GM13976 (cell line): Measurements from ENCODE around the gene COA1.

Experiments used
- DNase-seq: peaks from one replicate; pipeline ENCODE4 v3.0.0; 2012; ENCODE audit warnings: low spot score
- CTCF ChIP-seq: IDR thresholded peaks from 2 replicates; pipeline ENCODE4 v1.5.1; 2012; ENCODE audit warnings: borderline replicate concordance, mild to moderate bottlenecking; ENCODE audit not compliant: insufficient read depth; ENCODE audit errors: extremely low read depth, missing control alignments, control extremely low read depth
- in situ Hi-C: fragments of 300-500 bp; cut with MboI; formaldehyde crosslinking; loops from one replicate; pipeline ENCODE4 v1.12.0; 2022; ENCODE audit warnings: low sequenced_read_pairs, mixed read lengths, inconsistent platforms; ENCODE audit not compliant: unreplicated experiment

COA1 gene

GRCh38 chr7:43648473-43649406 is 80.6 kb downstream of the COA1 start:
- no peak for TF ChIP-seq CTCF
- in situ Hi-C loops = no loop called here
- peak; percentile 81 for DNase-seq

- in situ Hi-C loops = no loop called here
- no peak for TF ChIP-seq CTCF
- no peak for DNase-seq
These were observed 81.5 kb downstream of the COA1 start for GRCh38 chr7:43647673-43648472.

GRCh38 chr7:43647339-43647672 is 82.0 kb downstream of the COA1 start:
- DNase-seq = no peak
- in situ Hi-C loops = no loop called here
- no peak for TF ChIP-seq CTCF

- in situ Hi-C loops = no loop called here
- DNase-seq = no peak
- TF ChIP-seq CTCF = no peak
These were observed 82.6 kb downstream of the COA1 start for GRCh38 chr7:43646603-43647338.

GRCh38 chr7:43645699-43646226 is 83.6 kb downstream of the COA1 start:
- no peak for TF ChIP-seq CTCF
- in situ Hi-C loops = no loop called here
- DNase-seq = no peak

GRCh38 chr7:43643846-43644245 is 85.5 kb downstream of the COA1 start:
- no peak for DNase-seq
- in situ Hi-C loops = no loop called here

More at GRCh38 chr7:43643846-43644245, 85.5 kb downstream of the COA1 start:
- no peak for TF ChIP-seq CTCF
